ENCODE results near the gene PSMC6.

PSMC6 gene

GRCh38 chr14:52733824-52734223, 26.8 kb downstream of the PSMC6 start:
- H2BK5ac ChIP-seq (ENCODE audit: low read length): no peak overlapping the region
- H3K18ac ChIP-seq (ENCODE audit: low read length): no peak overlapping the region
- H3K4me1 ChIP-seq (ENCODE audit: control insufficient read depth in 2 of 2, insufficient read depth in 1 of 2, low read depth in 1 of 2, low read length in 2 of 2): peaks cover 5 to 6% of the 10 kb centered on the region in 2 donors
- H3K36me3 ChIP-seq (replicated peaks in 1 of 2; ENCODE audit: control insufficient read depth in 2 of 2, insufficient read depth in 2 of 2, low read length in 2 of 2): peaks cover 6 to 47% of the 10 kb centered on the region in 2 donors
- H3K9me3 ChIP-seq (replicated peaks in 1 of 2; ENCODE audit: control insufficient read depth in 2 of 2, insufficient read depth in 1 of 2, low read depth in 1 of 2, low read length in 2 of 2): peaks cover 2 to 11% of the 10 kb centered on the region in 2 donors
- no peak overlapping the region for H2BK12ac ChIP-seq (ENCODE audit: low read length)
- no peak overlapping the region for H2BK15ac ChIP-seq (ENCODE audit: low read length)
- no peak overlapping the region for H3K14ac ChIP-seq (ENCODE audit: low read length)
- H4K8ac ChIP-seq (ENCODE audit: low read depth, low read length): no peak overlapping the region
- H3K4me3 ChIP-seq (ENCODE audit: low read length in 2 of 2): no peak overlapping the region
- DNase-seq (ENCODE audit: low spot score): no peak
- H3K79me1 ChIP-seq (ENCODE audit: low read depth, low read length): peaks cover 5% of the 10 kb centered on the region
- no peak overlapping the region for H2AFZ ChIP-seq (ENCODE audit: low read length)
- no peak overlapping the region for H3K23ac ChIP-seq (ENCODE audit: low read depth, low read length, poor library complexity)
- H3K9ac ChIP-seq (ENCODE audit: low read depth, low read length, poor library complexity): no peak overlapping the region
- no peak overlapping the region for H2AK5ac ChIP-seq (ENCODE audit: low read depth, low read length)
- no peak overlapping the region for H4K91ac ChIP-seq (ENCODE audit: low read depth, low read length, poor library complexity)
- no CpG with 5 or more reads among the region's 9 CpGs for WGBS, 2 donors (ENCODE audit: extremely low coverage in 2 of 2, insufficient read length in 2 of 2, insufficient replicate concordance in 1 of 2)
- H3K4me2 ChIP-seq (ENCODE audit: insufficient read depth, low read length, poor library complexity, severe bottlenecking): no peak overlapping the region
- no peaks in the 10 kb centered on the region for H3K27me3 ChIP-seq (ENCODE audit: control insufficient read depth in 3 of 3, insufficient read depth in 3 of 3, low read depth in 1 of 3, low read length in 3 of 3)
- H3K27ac ChIP-seq (replicated peaks; ENCODE audit: low read length): peak overlapping the region; percentile 64
- no peak overlapping the region for H3K4ac ChIP-seq (ENCODE audit: low read length)
- H2BK120ac ChIP-seq (ENCODE audit: low read depth, low read length): no peak overlapping the region

DNA sequence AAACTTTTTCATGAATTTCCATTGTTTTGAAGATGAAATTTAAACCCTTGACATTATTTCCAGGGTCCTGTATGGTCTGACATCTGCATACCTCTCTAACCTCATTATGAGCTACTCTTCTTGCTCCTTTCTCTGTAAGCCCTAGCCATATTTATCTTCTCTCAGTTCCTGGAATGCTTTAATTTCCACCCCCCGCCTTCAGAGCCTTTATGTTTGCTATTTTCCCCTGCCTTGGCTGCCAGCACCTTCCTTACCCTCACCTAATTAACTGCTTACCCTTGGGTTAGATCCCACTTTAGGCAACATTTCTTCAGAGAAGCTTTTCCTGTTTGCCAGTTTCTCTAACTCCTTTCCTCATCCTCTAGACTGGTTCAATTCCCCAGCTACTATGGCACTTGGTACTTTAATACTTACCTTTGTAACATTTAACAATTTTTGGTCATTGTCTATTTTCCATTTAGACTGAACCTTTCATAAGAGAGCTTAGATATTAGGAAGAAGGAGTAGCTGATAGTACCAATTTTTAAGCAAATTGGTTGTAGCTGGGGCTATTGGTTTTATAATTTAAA, 29.0 kb downstream of the PSMC6 start:
- H4K8ac ChIP-seq (ENCODE audit: low read depth, low read length): no peak overlapping the region
- peaks cover 2% of the 10 kb centered on the region for H3K79me1 ChIP-seq (ENCODE audit: low read depth, low read length)
- no peak overlapping the region for H2BK15ac ChIP-seq (ENCODE audit: low read length)
- DNase-seq (ENCODE audit: low spot score): peak; percentile 27
- no peak overlapping the region for H3K4me2 ChIP-seq (ENCODE audit: insufficient read depth, low read length, poor library complexity, severe bottlenecking)
- H3K23ac ChIP-seq (ENCODE audit: low read depth, low read length, poor library complexity): no peak overlapping the region
- no peaks in the 10 kb centered on the region for H3K27me3 ChIP-seq (ENCODE audit: control insufficient read depth in 3 of 3, insufficient read depth in 3 of 3, low read depth in 1 of 3, low read length in 3 of 3)
- H3K4ac ChIP-seq (ENCODE audit: low read length): no peak overlapping the region
- no peak overlapping the region for H3K14ac ChIP-seq (ENCODE audit: low read length)
- peaks cover 6 to 46% of the 10 kb centered on the region in 2 donors for H3K36me3 ChIP-seq (replicated peaks in 1 of 2; ENCODE audit: control insufficient read depth in 2 of 2, insufficient read depth in 2 of 2, low read length in 2 of 2)
- no peak overlapping the region for H2AK5ac ChIP-seq (ENCODE audit: low read depth, low read length)
- no peak overlapping the region for H3K4me3 ChIP-seq (ENCODE audit: low read length in 2 of 2)
- no peak overlapping the region for H2BK12ac ChIP-seq (ENCODE audit: low read length)
- no peak overlapping the region for H3K9ac ChIP-seq (ENCODE audit: low read depth, low read length, poor library complexity)
- no CpG with 5 or more reads among the region's 1 CpG for WGBS, 2 donors (ENCODE audit: extremely low coverage in 2 of 2, insufficient read length in 2 of 2, insufficient replicate concordance in 1 of 2)
- no peak overlapping the region for H2BK5ac ChIP-seq (ENCODE audit: low read length)
- H3K18ac ChIP-seq (ENCODE audit: low read length): no peak overlapping the region
- peak overlapping the region; percentile 73 for H3K27ac ChIP-seq (replicated peaks; ENCODE audit: low read length)
- H3K9me3 ChIP-seq (replicated peaks in 1 of 2; ENCODE audit: control insufficient read depth in 2 of 2, insufficient read depth in 1 of 2, low read depth in 1 of 2, low read length in 2 of 2): peaks cover 2 to 11% of the 10 kb centered on the region in 2 donors
- no peak overlapping the region for H2BK120ac ChIP-seq (ENCODE audit: low read depth, low read length)
- H4K91ac ChIP-seq (ENCODE audit: low read depth, low read length, poor library complexity): no peak overlapping the region
- H3K4me1 ChIP-seq (ENCODE audit: control insufficient read depth in 2 of 2, insufficient read depth in 1 of 2, low read depth in 1 of 2, low read length in 2 of 2): peaks cover 2 to 6% of the 10 kb centered on the region in 2 donors
- no peak overlapping the region for H2AFZ ChIP-seq (ENCODE audit: low read length)

GRCh38 chr14:52738409-52738808, 31.4 kb downstream of the PSMC6 start:
- Histone ChIP-seq H2AK5ac (ENCODE audit: low read depth, low read length) (no peak overlapping the region), H3K18ac (ENCODE audit: low read length) (no peak overlapping the region), H3K4me3 (ENCODE audit: low read length in 2 of 2) (no peak overlapping the region), H2BK15ac (ENCODE audit: low read length) (no peak overlapping the region), H3K27ac (replicated peaks; ENCODE audit: low read length) (no peak overlapping the region), H4K91ac (ENCODE audit: low read depth, low read length, poor library complexity) (no peak overlapping the region), H2AFZ (ENCODE audit: low read length) (no peak overlapping the region), H3K9ac (ENCODE audit: low read depth, low read length, poor library complexity) (no peak overlapping the region), H2BK120ac (ENCODE audit: low read depth, low read length) (no peak overlapping the region), H3K4ac (ENCODE audit: low read length) (no peak overlapping the region), H3K4me2 (ENCODE audit: insufficient read depth, low read length, poor library complexity, severe bottlenecking) (no peak overlapping the region), H2BK12ac (ENCODE audit: low read length) (no peak overlapping the region), H3K79me1 (ENCODE audit: low read depth, low read length) (peaks cover 2% of the 10 kb centered on the region), H4K8ac (ENCODE audit: low read depth, low read length) (no peak overlapping the region), H2BK5ac (ENCODE audit: low read length) (no peak overlapping the region), H3K23ac (ENCODE audit: low read depth, low read length, poor library complexity) (no peak overlapping the region), H3K27me3 (ENCODE audit: control insufficient read depth in 3 of 3, insufficient read depth in 3 of 3, low read depth in 1 of 3, low read length in 3 of 3) (no peaks in the 10 kb centered on the region), H3K14ac (ENCODE audit: low read length) (no peak overlapping the region), H3K9me3 (replicated peaks in 1 of 2; ENCODE audit: control insufficient read depth in 2 of 2, insufficient read depth in 1 of 2, low read depth in 1 of 2, low read length in 2 of 2) (peaks cover 0 to 8% of the 10 kb centered on the region in 2 donors), H3K36me3 (replicated peaks in 1 of 2; ENCODE audit: control insufficient read depth in 2 of 2, insufficient read depth in 2 of 2, low read length in 2 of 2) (peaks cover 3 to 31% of the 10 kb centered on the region in 2 donors), H3K4me1 (ENCODE audit: control insufficient read depth in 2 of 2, insufficient read depth in 1 of 2, low read depth in 1 of 2, low read length in 2 of 2) (peaks cover 2 to 4% of the 10 kb centered on the region in 2 donors)
- no peak for DNase-seq (ENCODE audit: low spot score)

- Histone ChIP-seq H2BK5ac (ENCODE audit: low read length) (no peak overlapping the region), H3K4me1 (ENCODE audit: control insufficient read depth in 2 of 2, insufficient read depth in 1 of 2, low read depth in 1 of 2, low read length in 2 of 2) (peaks cover 0 to 2% of the 10 kb centered on the region in 2 donors), H4K8ac (ENCODE audit: low read depth, low read length) (no peak overlapping the region), H3K4ac (ENCODE audit: low read length) (no peak overlapping the region), H3K27me3 (ENCODE audit: control insufficient read depth in 3 of 3, insufficient read depth in 3 of 3, low read depth in 1 of 3, low read length in 3 of 3) (no peaks in the 10 kb centered on the region), H3K4me2 (ENCODE audit: insufficient read depth, low read length, poor library complexity, severe bottlenecking) (no peak overlapping the region), H4K91ac (ENCODE audit: low read depth, low read length, poor library complexity) (no peak overlapping the region), H3K23ac (ENCODE audit: low read depth, low read length, poor library complexity) (no peak overlapping the region), H3K27ac (replicated peaks; ENCODE audit: low read length) (no peak overlapping the region), H2BK12ac (ENCODE audit: low read length) (no peak overlapping the region), H2AK5ac (ENCODE audit: low read depth, low read length) (no peak overlapping the region), H3K9me3 (replicated peaks in 1 of 2; ENCODE audit: control insufficient read depth in 2 of 2, insufficient read depth in 1 of 2, low read depth in 1 of 2, low read length in 2 of 2) (no peaks in the 10 kb centered on the region), H3K18ac (ENCODE audit: low read length) (no peak overlapping the region), H2BK15ac (ENCODE audit: low read length) (no peak overlapping the region), H3K9ac (ENCODE audit: low read depth, low read length, poor library complexity) (no peak overlapping the region), H3K14ac (ENCODE audit: low read length) (no peak overlapping the region), H2AFZ (ENCODE audit: low read length) (no peak overlapping the region), H2BK120ac (ENCODE audit: low read depth, low read length) (no peak overlapping the region), H3K36me3 (replicated peaks in 1 of 2; ENCODE audit: control insufficient read depth in 2 of 2, insufficient read depth in 2 of 2, low read length in 2 of 2) (peaks cover 0 to 26% of the 10 kb centered on the region in 2 donors), H3K4me3 (ENCODE audit: low read length in 2 of 2) (no peak overlapping the region), H3K79me1 (ENCODE audit: low read depth, low read length) (peaks cover 2% of the 10 kb centered on the region)
- DNase-seq (ENCODE audit: low spot score): no peak
- WGBS, 2 donors (ENCODE audit: extremely low coverage in 2 of 2, insufficient read length in 2 of 2, insufficient replicate concordance in 1 of 2): no CpG with 5 or more reads among the region's 1 CpG
Observed at GRCh38 chr14:52740751-52741150, 33.8 kb downstream of the PSMC6 start.

Measured in neuronal stem cell (in vitro differentiated cells).